Smooth muscle cell (in vitro differentiated cells): ENCODE data around the gene SLC22A4. TPM values are rescaled to one million over a fixed set of nuclear protein-coding genes. Genes with fewer than 3 reads are reported as not detected.
A peak's percentile ranks its signal among the peaks of the same experiment; 100 is the strongest.

Experiments used
- DNase-seq: peaks from one replicate; lab custom pipeline; 2025; ENCODE audit not compliant: unreplicated experiment; lab: John Stamatoyannopoulos, UW
- H2AFZ ChIP-seq: fragments of 200-600 bp; sonication (generic); 2 replicates; pipeline ENCODE4 v1.6.0; 2016; ENCODE audit warnings: antibody characterized with exemption, low read depth, mild to moderate bottlenecking
- H3F3A ChIP-seq: fragments of 200-600 bp; sonication (generic); 2 replicates; pipeline ENCODE4 v1.6.0; 2017; ENCODE audit warnings: antibody characterized with exemption, low read depth
- H3K27ac ChIP-seq: fragments of 200-600 bp; sonication (generic); 2 replicates; pipeline ENCODE4 v1.5.1; 2016; ENCODE audit warnings: low read depth, mild to moderate bottlenecking
- H3K27me3 ChIP-seq: fragments of 200-600 bp; sonication (generic); 2 replicates; pipeline ENCODE4 v1.6.1; 2016; ENCODE audit warnings: low read depth, mild to moderate bottlenecking
- H3K36me3 ChIP-seq: fragments of 200-600 bp; sonication (generic); 2 replicates; pipeline ENCODE4 v1.5.1; 2016; ENCODE audit warnings: low read depth
- H3K4me1 ChIP-seq: fragments of 200-600 bp; sonication (generic); 2 replicates; pipeline ENCODE4 v1.5.1; 2016; ENCODE audit warnings: low read depth
- H3K4me2 ChIP-seq: fragments of 200-600 bp; sonication (generic); 2 replicates; pipeline ENCODE4 v1.6.0; 2016; ENCODE audit warnings: mild to moderate bottlenecking
- H3K4me3 ChIP-seq: fragments of 200-600 bp; sonication (generic); 2 replicates; pipeline ENCODE4 v1.5.1; 2016; ENCODE audit warnings: mild to moderate bottlenecking
- H3K79me2 ChIP-seq: fragments of 200-600 bp; sonication (generic); 2 replicates; pipeline ENCODE4 v1.6.0; 2016; ENCODE audit warnings: low read depth, mild to moderate bottlenecking
- H3K9ac ChIP-seq: fragments of 200-600 bp; sonication (generic); 2 replicates; pipeline ENCODE4 v1.6.0; 2016; ENCODE audit warnings: low read depth
- H3K9me3 ChIP-seq: fragments of 200-600 bp; sonication (generic); replicated peaks from 2 replicates; pipeline ENCODE4 v1.5.1; 2016; ENCODE audit warnings: low read depth
- H4K20me1 ChIP-seq: fragments of 200-600 bp; sonication (generic); 2 replicates; pipeline ENCODE4 v1.6.0; 2016; ENCODE audit warnings: low read depth
- CTCF ChIP-seq: fragments of 200-600 bp; sonication (generic); IDR thresholded peaks from 2 replicates; pipeline ENCODE4 v1.5.1; 2017; ENCODE audit warnings: borderline replicate concordance, mild to moderate bottlenecking, antibody characterized with exemption; ENCODE audit not compliant: insufficient read depth, poor library complexity, severe bottlenecking
- WGBS: methylation state at CpG from one replicate; pipeline ENCODE4 v1.1.7; 2016; ENCODE audit warnings: low lambda C conversion rate; 5-methylcytosine and 5-hydroxymethylcytosine counted together
- polyA plus RNA-seq: library from polyadenylated mRNA; unstranded; fragments of >200 nt; fragmentation: Nextera tagmentation; extraction: Ambion mirVana; gene quantifications from 2 replicates; pipeline ENCODE4 v1.2.1, GENCODE V29; 2016
- total RNA-seq: library from RNA; depleted of rRNA; stranded (reverse); fragments of >200 nt; gene quantifications from 2 replicates; pipeline ENCODE4 v1.2.3, GENCODE V29; 2014

The SLC22A4 gene
- total and polyA plus RNA-seq, 2 experiments from 2014 or later, result 3.1 to 3.8 TPM

GRCh38 chr5:132265336-132266030 lies 28.7 kb upstream of the SLC22A4 start:
- TF ChIP-seq CTCF, result no peak
- no peak overlapping the region for H3K4me3 ChIP-seq
- H3K36me3 ChIP-seq, result no peaks in the 10 kb centered on the region
- peak; percentile 27 for DNase-seq
- peaks cover 25% of the 10 kb centered on the region for H3K4me1 ChIP-seq
- peaks cover 6% of the 10 kb centered on the region for H3F3A ChIP-seq
- no peaks in the 10 kb centered on the region for H3K27me3 ChIP-seq
- peaks cover 78% of the 10 kb centered on the region for H4K20me1 ChIP-seq
- peak overlapping the region; percentile 79 for H3K9ac ChIP-seq
- H3K27ac ChIP-seq, result peak overlapping the region; percentile 94
- no peak overlapping the region for H2AFZ ChIP-seq
- peak overlapping the region; percentile 53 for H3K4me2 ChIP-seq
- peaks cover 12% of the 10 kb centered on the region for H3K79me2 ChIP-seq
- WGBS, result 24% methylated on average over 8 of the region's 8 CpGs
- no peaks in the 10 kb centered on the region for H3K9me3 ChIP-seq

- Histone ChIP-seq H3K79me2 (peaks cover 8% of the 10 kb centered on the region), H3K27ac (peak overlapping the region; percentile 94), H3K27me3 (no peaks in the 10 kb centered on the region), H3K4me1 (peaks cover 20% of the 10 kb centered on the region), H4K20me1 (peaks cover 79% of the 10 kb centered on the region), H3K9me3 (no peaks in the 10 kb centered on the region), H3F3A (peaks cover 6% of the 10 kb centered on the region), H3K9ac (peak overlapping the region; percentile 65), H3K36me3 (no peaks in the 10 kb centered on the region), H3K4me2 (peak overlapping the region; percentile 18), H3K4me3 (no peak overlapping the region), H2AFZ (no peak overlapping the region)
- WGBS, result 73% methylated on average over 7 of the region's 7 CpGs
- no peak for TF ChIP-seq CTCF
- DNase-seq, result no peak
Measured at GRCh38 chr5:132266031-132266835, 28.0 kb upstream of the SLC22A4 start.

- Histone ChIP-seq H3K27ac (peak overlapping the region; percentile 94), H3K36me3 (no peaks in the 10 kb centered on the region), H3K27me3 (no peaks in the 10 kb centered on the region), H2AFZ (no peak overlapping the region), H3K9ac (no peak overlapping the region), H3K4me2 (no peak overlapping the region), H3F3A (peaks cover 6% of the 10 kb centered on the region), H3K4me1 (peaks cover 19% of the 10 kb centered on the region), H3K4me3 (no peak overlapping the region), H3K9me3 (no peaks in the 10 kb centered on the region), H4K20me1 (peaks cover 77% of the 10 kb centered on the region), H3K79me2 (peaks cover 3% of the 10 kb centered on the region)
- no peak for TF ChIP-seq CTCF
- 100% methylated on average over 1 of the region's 1 CpG for WGBS
- DNase-seq, result no peak
Measured at GRCh38 chr5:132266836-132267160, 27.4 kb upstream of the SLC22A4 start.
